Adrenal gland (tissue), 12 donors: ENCODE measurements around the gene ETV7. TPM values are rescaled to one million over a fixed set of nuclear protein-coding genes. Genes with fewer than 3 reads are reported as not detected.

Experiments
- DNase-seq, 7 donors: peaks; one replicate each; pipeline ENCODE4 v3.0.0-alpha.2; 2019 to 2020
- H3K27ac ChIP-seq, 5 donors: fragments of 200-600 bp; sonication (generic) in 4 of 5; 1 replicate in 3 of 5; 2 replicates in 2 of 5; pipeline versions ENCODE4 v1.5.1 to v1.8.0; 2016 to 2020; ENCODE audit warnings: mild to moderate bottlenecking in 1 of 5
- H3K27me3 ChIP-seq: fragments of 200-600 bp; 2 replicates; pipeline ENCODE4 v1.8.0; 2021
- H3K36me3 ChIP-seq, 2 donors: fragments of 200-600 bp; replicated peaks in 1 of 2; 1 replicate in 1 of 2; 2 replicates in 1 of 2; pipeline versions ENCODE4 v1.5.1 to v1.8.0; 2018 to 2022
- H3K4me1 ChIP-seq, 2 donors: fragments of 200-600 bp; replicated peaks in 1 of 2; 1 replicate in 1 of 2; 2 replicates in 1 of 2; pipeline versions ENCODE4 v1.5.1 to v1.8.0; 2018 to 2021
- H3K4me3 ChIP-seq, 4 donors: fragments of 200-600 bp; sonication (generic) in 3 of 4; one replicate each; pipeline ENCODE4 v1.5.1; 2016 to 2018
- H3K9me3 ChIP-seq, 3 donors: fragments of 200-600 bp; sonication (generic) in 1 of 3; replicated peaks in 1 of 3; 1 replicate in 2 of 3; 2 replicates in 1 of 3; pipeline versions ENCODE4 v1.5.1 to v1.8.0; 2016 to 2021
- CTCF ChIP-seq, 6 experiments: fragments of 450-650 bp in 4 of 6; fragments of 200-600 bp in 2 of 6; sonication (generic) in 1 of 6; IDR thresholded peaks; 1 replicate in 5 of 6; 2 replicates in 1 of 6; pipeline versions ENCODE4 v1.5.1 to v1.8.0; 2016 to 2021; ENCODE audit warnings: antibody characterized with exemption in 6 of 6, mild to moderate bottlenecking in 2 of 6, moderate library complexity in 1 of 6
- POLR2A ChIP-seq, 2 donors: fragments of 450-650 bp; IDR thresholded peaks; one replicate each; pipeline ENCODE4 v1.6.1; 2017; ENCODE audit warnings: antibody characterized with exemption in 2 of 2, mild to moderate bottlenecking in 2 of 2, moderate library complexity in 1 of 2
- WGBS, 4 donors: extraction: QIAGEN DNeasy Blood & Tissue Kit in 2 of 4; methylation state at CpG; one replicate each; pipeline versions ENCODE4 v1.1.5 to v1.1.7; 2013 to 2017; 5-methylcytosine and 5-hydroxymethylcytosine counted together
- intact Hi-C, 2 donors: fragments of 100-400 bp; cut with DNase I; formaldehyde crosslinking; loops; one replicate each; pipeline versions ENCODE4 v1.14.1 to v1.15.0; 2022 to 2023
- polyA plus RNA-seq, 3 donors: library from polyadenylated mRNA; stranded (reverse); fragments of 200-250 nt in 2 of 3; fragments of 350-450 nt in 1 of 3; fragmentation: Illumina TruSeq in 1 of 3; extraction: RNeasy Lipid Tissue Mini Kit (QIAGEN cat#74804) in 1 of 3; gene quantifications; one replicate each; pipeline ENCODE4 v1.2.3, GENCODE V29; 2013 to 2014
- total RNA-seq, 9 donors: library from RNA; depleted of rRNA in 4 of 9; stranded (reverse); fragments of >200 nt in 4 of 9; fragments of 120-200 nt in 1 of 9; fragmentation: NEBNext Ultra II Directional in 1 of 9; extraction: Animal tissue kit (Norgen Biotek cat#: 25700) in 1 of 9; gene quantifications; one replicate each; pipeline versions ENCODE4 v1.1.0 to v1.2.4, GENCODE V29; 2013 to 2023
- donor health status: healthy with polysubstance abuse.
- donor health status: Bipolar disorder and iron deficiency.
- donor health status: DM: yes; HTN: yes; CAD: no.
- donor health status: DM: no; HTN: no; CAD: no.
- donor health status: DM: no; HTN: no; CAD: no.
- donor health status: DM: yes; HTN: yes; CAD: no.

Gene ETV7
- total and polyA plus RNA-seq, 12 donors: 0.28 to 6.0 (median 2.3) TPM; not detected in 1

- no peak for DNase-seq
- H3K27me3 ChIP-seq: peaks cover 2% of the 10 kb centered on the region
- peaks cover 0 to 17% of the 10 kb centered on the region in 2 donors for H3K4me1 ChIP-seq
- TF ChIP-seq POLR2A (IDR thresholded peaks at IDR 0.05): no peak
- no peaks in the 10 kb centered on the region for H3K9me3 ChIP-seq
- H3K4me3 ChIP-seq: no peak overlapping the region
- H3K27ac ChIP-seq: no peak overlapping the region
- WGBS, 4 donors: 90 to 99% (median 92%) methylated on average over 7 to 14 of the region's 14 CpGs
- H3K36me3 ChIP-seq: no peaks in the 10 kb centered on the region
- intact Hi-C loops: no loop called here
Observed at GRCh38 chr6:36330366-36330765, 57.1 kb downstream of the ETV7 start.

GRCh38 chr6:36329798-36330291 is 57.6 kb downstream of the ETV7 start:
- 50 to 74% (median 71%) methylated on average over 6 to 14 of the region's 14 CpGs for whole genome bisulfite sequencing, 4 donors
- peaks cover 0 to 16% of the 10 kb centered on the region in 2 donors for H3K4me1 ChIP-seq
- no peaks in the 10 kb centered on the region for H3K36me3 ChIP-seq
- TF ChIP-seq POLR2A (IDR thresholded peaks at IDR 0.05): no peak
- no peak for TF ChIP-seq CTCF (IDR thresholded peaks at IDR 0.05)
- no peaks in the 10 kb centered on the region for H3K9me3 ChIP-seq
- no peak for DNase-seq
- intact Hi-C loops: no loop called here
- H3K27ac ChIP-seq: no peak overlapping the region
- no peaks in the 10 kb centered on the region for H3K27me3 ChIP-seq
- H3K4me3 ChIP-seq: no peak overlapping the region

GRCh38 chr6:36328600-36328999 is 58.9 kb downstream of the ETV7 start:
- no peak for DNase-seq
- no peak overlapping the region for H3K4me3 ChIP-seq
- H3K27ac ChIP-seq: no peak overlapping the region
- no peaks in the 10 kb centered on the region for H3K27me3 ChIP-seq
- H3K36me3 ChIP-seq: no peaks in the 10 kb centered on the region
- intact Hi-C loops: no loop called here
- H3K9me3 ChIP-seq: no peaks in the 10 kb centered on the region
- peaks cover 0 to 10% of the 10 kb centered on the region in 2 donors for H3K4me1 ChIP-seq
- WGBS, 4 donors: 83 to 90% (median 87%) methylated on average over 7 of the region's 7 CpGs
- no peak for TF ChIP-seq POLR2A (IDR thresholded peaks at IDR 0.05)
- no peak for TF ChIP-seq CTCF (IDR thresholded peaks at IDR 0.05)

- no peaks in the 10 kb centered on the region for H3K9me3 ChIP-seq
- DNase-seq: no peak
- peaks cover 0 to 10% of the 10 kb centered on the region in 2 donors for H3K4me1 ChIP-seq
- no peak overlapping the region for H3K4me3 ChIP-seq
- intact Hi-C loops: no loop called here
- no peaks in the 10 kb centered on the region for H3K36me3 ChIP-seq
- TF ChIP-seq POLR2A (IDR thresholded peaks at IDR 0.05): no peak
- no peak for TF ChIP-seq CTCF (IDR thresholded peaks at IDR 0.05)
- no peak overlapping the region for H3K27ac ChIP-seq
- H3K27me3 ChIP-seq: no peaks in the 10 kb centered on the region
Observed at GRCh38 chr6:36327919-36328236, 59.6 kb downstream of the ETV7 start.

- no peak overlapping the region for H3K4me3 ChIP-seq
- TF ChIP-seq CTCF (IDR thresholded peaks at IDR 0.05) (no peak), POLR2A (IDR thresholded peaks at IDR 0.05) (no peak)
- peaks cover 0 to 10% of the 10 kb centered on the region in 2 donors for H3K4me1 ChIP-seq
- DNase-seq: no peak
- H3K36me3 ChIP-seq: no peaks in the 10 kb centered on the region
- no peak overlapping the region for H3K27ac ChIP-seq
- WGBS, 4 donors: 25 to 46% (median 36%) methylated on average over 6 of the region's 6 CpGs
- H3K9me3 ChIP-seq: no peaks in the 10 kb centered on the region
- H3K27me3 ChIP-seq: no peaks in the 10 kb centered on the region
- intact Hi-C loops: no loop called here
Observed at GRCh38 chr6:36327226-36327918, 60.1 kb downstream of the ETV7 start.
